Choroid plexus epithelial cell (primary cell): ENCODE measurements around the gene LPP.
A peak's percentile ranks its signal among the peaks of the same experiment; 100 is the strongest.

ENCODE experiments used
- DNase-seq: peaks from one replicate; pipeline ENCODE4 v3.0.0-alpha.2; 2010; ENCODE audit warnings: low read depth
- H3K4me3 ChIP-seq: 2 replicates; pipeline ENCODE4 v1.5.1; 2011; ENCODE audit warnings: low read depth, mild to moderate bottlenecking, control low read depth, low read length, moderate library complexity
- CTCF ChIP-seq: conservative IDR thresholded peaks from 2 replicates; pipeline ENCODE4 v1.5.1; 2011; ENCODE audit warnings: low read depth, mild to moderate bottlenecking, control low read depth, inconsistent platforms, low read length, moderate library complexity

Gene LPP

GRCh38 chr3:188827576-188827975 lies 673.6 kb downstream of the LPP start:
- no peak for TF ChIP-seq CTCF
- no peak overlapping the region for H3K4me3 ChIP-seq
- peak; percentile 45 for DNase-seq

- no peak for TF ChIP-seq CTCF
- H3K4me3 ChIP-seq, result no peak overlapping the region
- DNase-seq, result no peak
Measured at GRCh38 chr3:188829130-188829529, 675.2 kb downstream of the LPP start.

GRCh38 chr3:188829576-188829975 lies 675.6 kb downstream of the LPP start:
- no peak overlapping the region for H3K4me3 ChIP-seq
- DNase-seq, result peak; percentile 18
- TF ChIP-seq CTCF, result no peak

- H3K4me3 ChIP-seq, result no peak overlapping the region
- DNase-seq, result peak; percentile 34
- TF ChIP-seq CTCF, result peak; percentile 50
Measured at GRCh38 chr3:188830893-188831292, 676.9 kb downstream of the LPP start.

GRCh38 chr3:188832146-188832545 lies 678.2 kb downstream of the LPP start:
- DNase-seq, result no peak
- no peak for TF ChIP-seq CTCF
- no peak overlapping the region for H3K4me3 ChIP-seq

GRCh38 chr3:188832961-188833721 lies 679.2 kb downstream of the LPP start:
- DNase-seq, result peak; percentile 42
- no peak overlapping the region for H3K4me3 ChIP-seq
- no peak for TF ChIP-seq CTCF

- no peak for TF ChIP-seq CTCF
- no peak overlapping the region for H3K4me3 ChIP-seq
- DNase-seq, result no peak
Measured at GRCh38 chr3:188834349-188834748, 680.4 kb downstream of the LPP start.
